GM21737 (cell line): Measurements from ENCODE around the gene VPS13C.
A peak's percentile ranks its signal among the peaks of the same experiment; 100 is the strongest.
"Not testable (repeated sequence)": the region's sequence is repeated elsewhere in the genome, so short reads cannot be mapped to it uniquely, and the experiment has no call there.

ENCODE experiments used
- ATAC-seq: cut with Tn5 transposase; IDR thresholded peaks from one replicate; pipeline ENCODE4 v1.9.1; 2021; ENCODE audit warnings: mild to moderate bottlenecking, moderate library complexity; ENCODE audit not compliant: unreplicated experiment

Gene VPS13C

DNA sequence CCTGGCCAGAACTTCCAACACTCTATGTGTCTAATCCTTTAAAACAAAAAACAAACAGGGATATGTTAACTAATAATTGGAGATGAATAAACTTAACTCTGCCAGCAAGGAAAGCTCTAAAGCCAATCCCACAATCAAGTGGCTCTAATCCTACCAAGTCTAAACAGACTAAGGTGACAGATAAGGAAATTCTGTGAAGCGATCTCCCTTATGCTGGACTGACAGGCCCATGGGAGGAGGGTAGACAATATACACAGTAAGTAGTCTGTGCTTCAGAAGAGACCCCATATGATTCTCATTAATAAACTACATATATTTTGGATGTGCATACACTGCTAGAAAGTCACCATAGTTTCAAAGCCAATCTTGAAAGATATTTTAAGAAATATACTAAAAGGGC, 10.1 kb downstream of the VPS13C start:
- no peak for ATAC-seq

DNA sequence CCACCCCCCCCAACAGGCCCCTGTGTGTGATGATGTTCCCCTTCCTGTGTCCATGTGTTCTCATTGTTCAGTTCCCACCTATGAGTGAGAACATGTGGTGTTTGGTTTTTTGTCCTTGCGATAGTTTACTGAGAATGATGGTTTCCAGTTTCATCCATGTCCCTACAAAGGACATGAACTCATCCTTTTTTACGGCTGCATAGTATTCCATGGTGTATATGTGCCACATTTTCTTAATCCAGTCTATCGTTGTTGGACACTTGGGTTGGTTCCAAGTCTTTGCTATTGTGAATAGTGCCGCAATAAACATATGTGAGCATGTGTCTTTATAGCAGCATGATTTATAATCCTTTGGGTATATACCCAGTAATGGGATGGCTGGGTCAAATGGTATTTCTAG, 12.0 kb downstream of the VPS13C start:
- ATAC-seq, result not testable (repeated sequence)

DNA sequence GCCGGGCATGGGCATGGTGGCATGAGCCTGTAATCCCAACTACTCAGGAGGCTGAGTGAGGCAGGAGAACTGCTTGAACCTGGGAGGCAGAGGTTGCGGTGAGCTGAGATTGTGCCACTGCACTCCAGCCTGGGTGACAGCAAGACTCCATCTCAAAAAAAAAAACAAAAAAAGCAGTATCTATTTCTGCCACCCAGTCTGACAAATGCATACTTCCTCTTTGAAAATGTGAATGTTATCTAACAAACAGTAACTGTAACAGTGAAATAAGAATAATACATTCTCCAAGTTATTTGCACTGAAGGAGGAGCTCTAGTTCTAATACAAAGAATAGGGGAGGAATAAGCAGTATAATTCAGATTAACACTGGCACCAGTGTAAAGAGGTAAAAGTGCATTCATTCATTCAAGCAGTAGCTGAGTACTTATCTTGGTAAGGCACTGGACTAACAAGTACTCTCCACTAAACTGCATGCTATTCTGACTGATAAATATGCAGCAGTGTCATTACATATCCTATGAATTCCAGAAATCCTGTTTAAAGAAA, 12.9 kb downstream of the VPS13C start:
- no peak for ATAC-seq

DNA sequence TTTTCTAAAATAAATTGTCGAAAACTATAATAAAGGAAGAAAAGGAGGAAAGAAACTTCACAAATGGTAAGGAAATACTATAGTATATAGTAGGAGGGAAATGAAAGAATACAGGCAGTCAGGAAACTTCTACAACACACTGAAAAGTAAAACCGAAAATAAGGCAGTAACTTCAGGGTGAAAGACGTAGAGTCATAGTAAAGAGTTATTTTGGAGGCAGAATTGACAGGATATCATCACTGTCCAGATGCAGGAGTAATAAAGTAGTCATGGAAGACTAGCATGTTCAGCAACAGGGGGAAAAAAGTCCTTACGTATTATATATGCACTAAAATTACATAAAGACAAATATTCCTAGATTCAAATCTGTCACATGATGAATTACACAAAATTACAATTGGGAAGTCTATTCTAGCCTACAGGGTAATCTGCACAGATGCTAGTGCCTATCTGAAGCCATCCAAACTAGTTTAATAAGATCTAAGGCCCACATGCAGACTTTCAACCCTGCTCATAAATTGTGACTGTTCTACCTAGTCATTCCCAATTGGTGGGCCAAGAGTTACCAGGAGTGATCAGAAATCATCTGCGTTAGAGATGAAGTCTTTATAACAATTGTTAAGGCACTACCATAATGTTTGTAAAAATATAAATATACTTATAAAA, 14.0 kb downstream of the VPS13C start:
- peak; percentile 80 for ATAC-seq

DNA sequence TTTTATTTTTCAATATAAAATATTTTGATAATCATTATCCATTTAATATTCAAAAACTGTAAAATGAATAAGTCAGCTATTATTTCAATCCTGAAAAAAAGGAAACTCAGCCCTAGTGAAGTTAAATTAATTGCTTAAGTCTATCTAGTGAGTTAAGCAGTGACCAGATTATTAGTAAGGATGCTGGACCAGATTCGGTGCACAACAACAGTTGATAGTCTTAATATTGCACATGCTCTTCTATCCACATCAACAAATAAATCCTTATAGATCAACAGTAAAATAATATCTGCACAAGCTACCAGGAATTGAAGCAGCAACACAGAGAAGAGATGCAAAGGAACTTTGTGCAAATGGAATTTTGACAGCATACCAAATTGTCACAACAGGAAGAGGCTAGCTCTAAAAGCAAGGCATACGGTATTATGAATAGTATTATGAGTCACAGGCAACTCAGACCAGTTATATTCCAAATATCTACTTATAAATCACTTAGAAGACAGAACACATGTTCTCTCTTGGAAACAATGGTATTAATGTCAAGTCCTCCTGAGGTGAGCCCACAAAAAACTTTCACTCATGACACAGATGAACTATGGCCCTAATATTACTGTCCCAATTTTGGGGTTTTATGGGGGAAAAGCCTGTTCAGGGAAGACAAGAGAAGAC, 24.9 kb downstream of the VPS13C start:
- ATAC-seq, result no peak

DNA sequence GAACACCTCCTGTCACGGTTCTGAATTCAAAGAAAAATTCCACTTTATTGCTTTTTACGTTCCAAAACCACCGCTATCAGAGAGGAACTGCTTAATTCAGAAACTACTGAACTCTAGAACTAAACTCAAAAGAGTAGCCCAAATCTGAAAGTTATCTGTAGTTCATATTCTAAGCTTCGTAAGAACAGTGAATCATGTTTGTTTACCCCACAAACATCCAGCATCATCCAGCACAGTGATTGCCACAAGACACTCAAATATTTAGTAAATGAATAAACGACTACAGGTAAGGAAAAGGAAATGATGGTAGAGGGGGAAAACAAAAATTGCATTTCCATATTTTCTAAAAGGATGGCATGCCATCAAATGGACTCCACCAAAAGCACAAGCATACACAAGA, 32.3 kb downstream of the VPS13C start:
- no peak for ATAC-seq

DNA sequence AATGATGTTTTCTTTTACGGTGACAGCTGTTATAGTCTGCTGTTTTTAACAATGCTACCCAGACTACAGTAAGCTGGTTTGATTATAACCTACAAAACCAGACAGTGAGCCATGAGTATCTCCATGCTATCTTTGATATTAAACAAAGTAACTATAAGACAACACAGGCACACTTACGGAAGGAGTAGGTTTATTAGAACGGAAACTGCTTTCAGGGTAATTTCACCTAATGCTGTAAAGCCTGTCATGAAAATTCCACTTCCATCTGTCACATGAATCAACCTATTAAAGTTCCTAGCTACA, 33.0 kb downstream of the VPS13C start:
- no peak for ATAC-seq

DNA sequence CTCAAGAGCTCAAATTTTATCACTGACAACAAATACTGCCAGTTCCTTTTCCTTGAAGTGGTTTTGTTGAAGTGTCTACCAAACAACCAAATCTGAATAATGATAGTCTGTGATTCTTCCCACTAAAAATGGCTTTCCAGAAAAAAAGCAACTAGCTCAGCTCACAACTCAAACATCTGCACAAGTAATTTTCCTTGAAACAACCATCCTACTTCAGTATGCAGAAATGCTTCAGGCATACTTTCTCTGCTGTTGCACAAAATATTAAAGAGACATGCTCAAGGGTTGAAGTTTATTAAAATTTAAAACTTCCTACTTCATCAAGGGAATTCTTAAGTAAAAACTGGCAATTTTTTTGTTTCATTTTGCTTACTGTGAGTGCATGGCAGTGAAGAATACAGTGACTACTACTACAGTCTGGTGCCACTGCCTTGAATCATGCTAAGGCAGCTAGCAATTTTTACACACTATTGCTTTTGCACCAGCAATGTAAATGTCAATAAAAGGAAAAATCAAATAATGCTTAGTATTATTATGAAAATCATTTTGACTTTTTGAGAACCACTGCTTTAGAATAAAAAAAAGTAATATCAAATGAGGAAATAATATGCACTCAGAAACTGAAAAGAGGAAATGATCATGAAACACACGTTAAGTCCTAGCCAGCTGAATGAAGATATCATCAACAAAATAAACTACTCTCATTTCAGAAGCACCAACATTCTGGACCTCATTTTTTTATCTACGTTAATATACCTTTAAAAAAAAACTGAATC, 33.6 kb downstream of the VPS13C start:
- no peak for ATAC-seq

DNA sequence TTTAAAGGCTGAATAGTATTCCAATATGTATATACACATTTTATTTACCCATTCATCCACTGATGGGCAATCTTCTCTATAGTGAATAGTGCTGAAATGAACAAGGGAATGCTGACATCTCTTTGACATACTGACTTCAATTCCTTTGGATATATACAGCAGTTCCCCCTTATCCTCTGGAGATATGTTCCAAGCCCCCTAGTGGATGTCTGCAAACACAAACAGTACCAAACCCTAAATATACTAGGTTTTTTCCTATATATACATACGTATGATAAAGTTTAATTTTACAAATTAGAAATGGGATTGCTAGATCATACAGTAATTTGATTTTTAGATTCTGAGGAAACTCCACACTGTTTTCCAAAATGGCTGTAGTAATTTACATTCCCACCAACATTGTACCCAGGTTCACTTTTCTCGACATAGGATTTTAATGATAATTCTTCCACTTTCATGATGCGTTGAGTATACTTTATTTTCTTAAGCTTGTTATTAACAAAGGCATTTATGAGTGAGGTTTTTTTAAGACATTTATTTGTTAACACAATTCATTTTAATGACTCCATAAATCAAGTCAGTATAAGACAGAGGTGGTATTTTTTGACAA, 38.2 kb downstream of the VPS13C start:
- no peak for ATAC-seq

DNA sequence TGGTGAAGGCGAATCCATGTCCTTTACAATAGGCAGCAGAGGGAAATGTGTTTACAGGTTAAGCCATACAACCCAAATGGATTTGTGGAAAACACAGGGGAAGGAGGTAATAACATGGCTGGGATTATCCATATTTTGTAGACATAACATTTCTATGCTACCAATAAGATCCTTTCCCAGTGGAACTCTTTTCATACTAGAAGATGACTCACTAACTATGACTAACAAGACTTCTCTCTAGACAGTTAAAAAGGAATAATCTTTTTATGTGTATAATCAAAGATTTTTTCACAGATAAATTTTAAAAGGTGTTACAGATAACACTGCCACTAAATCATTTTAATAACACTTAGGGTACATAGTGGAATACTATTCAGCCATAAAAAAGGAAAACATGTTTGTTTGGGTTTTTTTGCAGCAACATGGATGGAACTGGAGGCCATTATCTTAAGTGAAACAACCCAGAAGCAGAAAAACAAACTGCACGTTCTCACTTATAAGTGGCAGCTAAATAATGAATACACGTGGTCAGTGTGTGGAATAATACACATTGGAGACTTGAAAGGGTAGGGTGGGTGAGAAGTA, 39.6 kb downstream of the VPS13C start:
- no peak for ATAC-seq

DNA sequence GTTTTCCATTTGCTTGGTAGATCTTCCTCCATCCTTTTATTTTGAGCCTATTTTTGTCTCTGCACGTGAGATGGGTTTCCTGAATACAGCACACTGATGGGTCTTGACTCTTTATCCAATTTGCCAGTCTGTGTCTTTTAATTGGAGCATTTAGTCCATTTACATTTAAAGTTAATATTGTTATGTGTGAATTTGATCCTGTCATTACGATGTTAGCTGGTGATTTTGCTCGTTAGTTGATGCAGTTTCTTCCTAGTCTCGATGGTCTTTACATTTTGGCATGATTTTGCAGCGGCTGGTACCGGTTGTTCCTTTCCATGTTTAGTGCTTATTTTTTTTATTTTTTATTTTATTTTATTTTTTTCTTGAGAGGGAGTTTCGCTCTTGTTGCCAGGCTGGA, 54.9 kb downstream of the VPS13C start:
- ATAC-seq, result not testable (repeated sequence)

DNA sequence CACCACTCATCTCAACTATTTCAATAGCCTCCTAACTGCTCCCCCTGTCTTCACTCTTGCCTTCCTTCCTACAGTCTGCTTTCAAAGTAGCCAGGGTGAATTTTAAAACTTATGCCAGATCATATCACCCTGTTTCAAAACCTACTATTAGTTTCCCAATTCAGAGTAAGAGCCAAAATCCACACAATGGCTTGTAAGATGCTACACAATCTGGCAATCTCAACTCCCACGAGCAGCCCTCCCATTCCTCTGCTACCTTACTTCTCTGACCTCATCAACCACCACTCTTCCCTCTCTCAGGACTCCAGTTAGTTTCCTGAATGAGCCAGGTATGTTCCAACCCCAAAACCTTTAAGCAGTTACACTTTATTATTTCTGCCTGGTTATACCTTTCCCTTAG, 62.5 kb downstream of the VPS13C start:
- no peak for ATAC-seq

DNA sequence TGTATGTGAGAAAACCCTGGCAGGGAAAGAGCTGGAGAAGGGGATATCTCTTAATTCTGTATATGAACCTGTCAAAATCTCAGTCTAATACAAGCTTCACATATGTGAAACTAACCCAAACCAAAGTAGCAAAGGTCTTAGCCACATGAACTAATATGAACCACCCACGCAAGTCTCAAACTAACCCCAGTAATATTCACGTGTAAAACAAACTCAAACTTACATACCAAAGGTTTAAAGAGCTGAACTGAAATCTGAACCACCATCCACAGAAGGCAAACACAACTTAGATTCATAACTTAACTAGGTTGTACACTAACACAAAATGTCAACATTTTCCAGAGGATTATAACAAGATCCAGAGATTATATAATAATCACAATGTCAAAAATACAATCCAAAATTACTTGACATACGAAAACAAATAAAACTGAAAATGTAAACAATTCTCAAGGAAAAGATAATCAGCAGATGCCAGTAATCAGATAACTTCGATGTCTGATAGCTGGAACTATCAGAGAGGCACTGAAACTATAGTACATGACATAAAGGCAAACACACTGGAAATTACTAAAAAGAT, 64.1 kb downstream of the VPS13C start:
- ATAC-seq, result no peak

DNA sequence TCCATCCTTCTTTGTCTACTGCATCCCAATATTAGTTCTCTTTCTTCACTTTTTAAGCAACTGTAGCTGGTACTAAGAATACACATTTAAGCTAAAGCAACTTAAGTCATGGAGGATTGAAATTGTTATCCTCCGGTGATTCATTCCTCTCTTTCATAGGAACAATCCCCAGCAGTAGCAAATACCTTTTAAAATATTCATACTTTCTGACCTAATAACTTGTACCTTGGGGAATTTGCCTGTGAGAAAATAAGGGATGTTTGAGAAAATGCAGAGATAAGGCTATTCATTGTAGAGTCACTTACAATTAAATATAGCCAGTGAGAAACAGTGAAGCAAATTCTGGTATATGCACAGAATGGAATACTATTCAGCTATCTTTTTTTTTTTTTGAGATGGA, 66.0 kb downstream of the VPS13C start:
- no peak for ATAC-seq

DNA sequence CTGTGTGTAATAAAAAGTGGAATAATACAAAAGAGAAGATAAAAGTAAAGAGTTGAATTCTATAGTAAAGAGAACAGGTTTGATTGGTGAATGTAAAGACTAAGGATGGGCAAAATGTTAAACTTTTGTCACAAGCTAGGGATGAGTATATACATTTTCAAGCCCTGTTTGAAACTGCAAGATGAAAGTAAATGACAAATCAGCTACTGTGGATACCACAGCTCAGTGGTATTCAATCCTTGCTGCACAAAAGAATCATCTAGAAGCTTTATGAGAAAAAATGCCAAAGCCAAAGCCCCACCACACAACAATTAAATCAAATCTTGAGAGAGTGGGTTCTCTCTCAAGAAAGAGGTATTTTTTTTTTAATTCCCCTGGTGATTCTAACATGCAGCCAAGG, 67.7 kb downstream of the VPS13C start:
- no peak for ATAC-seq

DNA sequence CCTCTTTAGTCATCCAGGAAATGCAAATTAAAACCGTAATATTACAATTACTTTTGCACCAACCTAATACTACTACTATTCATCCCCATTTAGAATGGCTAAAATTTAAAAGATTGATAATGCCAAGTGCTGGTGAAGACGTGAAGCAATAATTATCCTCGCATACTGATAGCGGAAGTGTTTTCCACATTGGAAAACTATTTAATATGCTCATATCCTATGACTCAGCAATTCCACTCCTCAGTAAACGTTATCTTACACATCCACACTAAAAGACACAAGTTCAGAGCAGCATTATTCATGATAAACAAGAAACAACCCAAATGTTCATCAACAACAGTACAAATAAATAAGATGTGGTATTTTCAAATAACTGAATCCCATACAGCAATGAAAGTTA, 70.6 kb downstream of the VPS13C start:
- ATAC-seq, result no peak

DNA sequence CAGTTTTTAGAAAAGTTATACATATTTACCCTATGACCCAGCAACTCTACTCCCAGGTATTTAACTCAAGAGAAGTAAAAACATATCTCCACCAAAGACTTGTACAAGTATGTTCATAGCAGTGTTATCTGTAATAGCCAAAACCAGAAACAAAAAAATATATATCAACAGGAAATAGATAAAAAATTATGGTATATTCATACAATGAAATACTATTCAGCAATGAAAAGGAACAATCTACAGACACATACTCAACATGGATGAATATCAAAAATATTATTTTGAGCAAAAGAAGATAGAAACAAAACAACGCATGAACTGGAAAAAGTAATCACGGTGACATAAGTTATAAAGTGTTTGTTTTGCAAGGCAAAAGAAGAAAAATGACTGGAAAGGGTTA, 72.4 kb downstream of the VPS13C start:
- ATAC-seq, result no peak

DNA sequence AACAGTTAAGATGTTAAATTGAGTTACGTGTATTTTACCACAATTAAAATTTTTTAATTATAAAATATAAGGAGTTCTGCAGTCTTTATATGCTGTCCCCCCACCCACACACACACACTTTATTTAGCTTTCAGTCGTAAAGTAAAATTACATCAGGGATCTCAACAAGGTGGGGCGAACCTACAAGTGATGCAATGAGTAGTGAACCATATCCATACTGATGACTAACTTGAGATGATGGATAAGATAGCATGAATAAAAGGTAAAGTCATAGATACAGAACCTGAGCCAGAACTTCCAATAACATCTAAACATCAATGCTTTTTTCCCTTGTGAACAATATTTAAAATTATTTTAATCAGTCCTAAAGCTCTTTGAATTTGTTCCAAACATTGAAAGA, 77.2 kb downstream of the VPS13C start:
- no peak for ATAC-seq

DNA sequence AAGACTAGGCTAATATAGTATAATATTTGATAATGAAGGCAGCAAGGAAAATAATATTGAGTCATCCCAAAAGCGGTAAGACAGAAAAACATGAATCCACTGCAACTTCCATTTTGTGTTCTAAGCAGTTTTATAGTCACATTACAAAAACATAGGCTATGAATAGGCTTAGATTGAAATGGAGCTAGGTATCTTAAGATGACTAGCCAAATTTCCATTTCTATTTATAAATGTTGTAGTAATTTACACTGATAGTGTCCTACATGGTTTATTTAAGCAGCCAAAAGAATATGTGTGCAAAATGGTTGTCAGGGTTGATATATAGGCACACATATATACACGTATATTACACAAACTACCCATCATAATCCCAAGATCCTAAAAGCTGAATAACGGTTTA, 82.0 kb downstream of the VPS13C start:
- no peak for ATAC-seq

DNA sequence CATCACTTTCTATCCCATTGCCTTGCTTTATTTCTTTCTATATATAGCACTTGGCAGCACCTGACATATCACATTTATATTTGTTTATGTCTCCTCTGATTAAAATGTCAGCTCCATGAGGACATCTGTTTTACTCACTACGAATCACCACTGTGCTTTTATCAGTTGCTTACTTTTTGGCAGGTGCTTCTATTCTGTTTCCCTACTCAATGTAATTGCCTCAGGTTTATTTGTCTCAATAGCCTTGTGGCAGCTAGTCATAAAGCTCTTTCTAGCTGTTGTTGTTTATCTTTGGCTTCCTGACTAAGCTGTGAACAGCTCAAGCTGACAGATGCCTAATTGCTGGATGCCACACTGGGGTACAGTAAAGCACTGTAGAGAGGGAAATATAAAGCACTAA, 85.5 kb downstream of the VPS13C start:
- no peak for ATAC-seq

DNA sequence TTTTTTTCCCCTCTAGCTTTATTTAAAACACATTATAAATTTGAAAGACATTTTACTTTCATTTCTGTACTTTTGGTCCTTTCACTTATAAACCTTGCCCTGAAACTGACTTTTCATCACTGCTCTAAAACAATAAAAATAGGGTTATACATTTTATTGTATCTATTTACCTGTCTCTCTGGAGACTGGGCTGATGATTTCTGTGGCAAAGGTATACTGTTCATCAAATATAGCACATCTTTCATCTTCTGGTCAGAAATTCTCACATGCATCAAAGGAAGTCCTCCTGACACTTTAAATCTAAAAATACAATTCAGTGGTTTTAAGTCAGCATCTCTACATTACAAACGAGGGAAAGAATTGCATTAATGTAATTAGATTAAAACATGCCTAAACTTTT, 86.1 kb downstream of the VPS13C start:
- ATAC-seq, result no peak
